Liver (tissue), 9 donors: ENCODE measurements around the gene INIP. TPM values are rescaled to one million over a fixed set of nuclear protein-coding genes. Genes with fewer than 3 reads are reported as not detected.

Source experiments
- DNase-seq: peaks from one replicate; pipeline ENCODE4 v3.0.0-alpha.2; 2017; ENCODE audit warnings: low spot score
- H3K27ac ChIP-seq, 2 donors: one replicate each; pipeline ENCODE4 v1.7.0; 2013; ENCODE audit warnings: inconsistent platforms in 2 of 2, low read length in 2 of 2, control low read depth in 1 of 2, low read depth in 1 of 2, mild to moderate bottlenecking in 1 of 2
- H3K27me3 ChIP-seq, 4 donors: one replicate each; pipeline versions ENCODE4 v1.6.1 to v1.7.0; 2013; ENCODE audit warnings: low read length in 3 of 4, inconsistent platforms in 1 of 4, mild to moderate bottlenecking in 1 of 4, moderate library complexity in 1 of 4; ENCODE audit not compliant: control insufficient read depth in 4 of 4, insufficient read depth in 4 of 4
- H3K36me3 ChIP-seq, 4 donors: one replicate each; pipeline versions ENCODE4 v1.6.1 to v1.7.0; 2013; ENCODE audit warnings: low read length in 3 of 4, mild to moderate bottlenecking in 3 of 4, low read depth in 1 of 4, moderate library complexity in 1 of 4; ENCODE audit not compliant: control insufficient read depth in 4 of 4, insufficient read depth in 3 of 4
- H3K4me1 ChIP-seq, 4 donors: one replicate each; pipeline versions ENCODE4 v1.6.1 to v1.7.0; 2013; ENCODE audit warnings: low read length in 3 of 4, mild to moderate bottlenecking in 3 of 4, moderate library complexity in 1 of 4; ENCODE audit not compliant: control insufficient read depth in 4 of 4, insufficient read depth in 4 of 4
- H3K4me3 ChIP-seq, 3 donors: one replicate each; pipeline versions ENCODE4 v1.6.1 to v1.7.0; 2013; ENCODE audit warnings: low read length in 3 of 3, control low read depth in 1 of 3, low read depth in 1 of 3, mild to moderate bottlenecking in 1 of 3
- H3K9ac ChIP-seq, 2 donors: one replicate each; pipeline ENCODE4 v1.7.0; 2013; ENCODE audit warnings: low read length in 2 of 2, mild to moderate bottlenecking in 2 of 2, moderate library complexity in 2 of 2, control low read depth in 1 of 2, low read depth in 1 of 2
- H3K9me3 ChIP-seq, 4 donors: one replicate each; pipeline versions ENCODE4 v1.6.1 to v1.7.0; 2013; ENCODE audit warnings: low read length in 3 of 4; ENCODE audit not compliant: control insufficient read depth in 4 of 4
- EGR1 ChIP-seq, 2 donors: IDR thresholded peaks; 2 replicates each; pipeline ENCODE4 v1.6.1; 2016 to 2018; ENCODE audit warnings: antibody characterized with exemption in 2 of 2, low read depth in 2 of 2
- FOXA1 ChIP-seq: IDR thresholded peaks from 2 replicates; pipeline ENCODE4 v1.6.1; 2016; ENCODE audit warnings: antibody characterized with exemption
- FOXA2 ChIP-seq: IDR thresholded peaks from 2 replicates; pipeline ENCODE4 v1.6.1; 2016; ENCODE audit warnings: antibody characterized with exemption
- HNF4A ChIP-seq, 2 donors: conservative IDR thresholded peaks; 2 replicates each; pipeline ENCODE4 v1.6.1; 2016; ENCODE audit warnings: antibody characterized with exemption in 2 of 2, mild to moderate bottlenecking in 2 of 2
- HNF4G ChIP-seq: IDR thresholded peaks from 2 replicates; pipeline ENCODE4 v1.6.1; 2016; ENCODE audit warnings: antibody characterized with exemption
- JUND ChIP-seq, 2 donors: IDR thresholded peaks; 2 replicates each; pipeline ENCODE4 v1.6.1; 2016; ENCODE audit warnings: antibody characterized with exemption in 2 of 2
- RAD21 ChIP-seq, 2 donors: IDR thresholded peaks; 2 replicates each; pipeline ENCODE4 v1.6.1; 2016; ENCODE audit warnings: antibody characterized with exemption in 2 of 2, mild to moderate bottlenecking in 2 of 2
- RXRA ChIP-seq, 2 donors: IDR thresholded peaks; 2 replicates each; pipeline ENCODE4 v1.6.1; 2017 to 2018; ENCODE audit warnings: antibody characterized with exemption in 2 of 2, mild to moderate bottlenecking in 1 of 2
- SP1 ChIP-seq: IDR thresholded peaks from 2 replicates; pipeline ENCODE4 v1.6.1; 2018; ENCODE audit warnings: antibody characterized with exemption, mild to moderate bottlenecking
- WGBS: extraction: QIAGEN DNeasy Blood & Tissue Kit; methylation state at CpG from one replicate; pipeline ENCODE4 v1.1.7; 2013; 5-methylcytosine and 5-hydroxymethylcytosine counted together
- polyA plus RNA-seq, 2 donors: library from polyadenylated mRNA; stranded (reverse) in 1 of 2; unstranded in 1 of 2; fragments of 200-250 nt in 1 of 2; fragments of >200 nt in 1 of 2; fragmentation: Nextera tagmentation in 1 of 2; extraction: Ambion mirVana in 1 of 2; gene quantifications; one replicate each; pipeline versions ENCODE4 v1.2.1 to v1.2.3, GENCODE V29; 2013 to 2015
- total RNA-seq, 2 donors: library from RNA; depleted of rRNA; stranded (reverse); fragments of >200 nt; gene quantifications; one replicate each; pipeline ENCODE4 v1.2.3, GENCODE V29; 2014
- TF ChIP-seq, protein P1 (sequence below): IDR thresholded peaks from 2 replicates; pipeline ENCODE4 v1.6.1; 2016; ENCODE audit warnings: antibody characterized with exemption, mild to moderate bottlenecking
- TF ChIP-seq, protein P2 (sequence below): IDR thresholded peaks from 2 replicates; pipeline ENCODE4 v1.6.1; 2016; ENCODE audit warnings: antibody characterized with exemption
- TF ChIP-seq, protein P3 (sequence below): IDR thresholded peaks from 2 replicates; pipeline ENCODE4 v1.6.1; 2016; ENCODE audit warnings: antibody characterized with exemption
- TF ChIP-seq, protein P4 (sequence below): IDR thresholded peaks from 2 replicates; pipeline ENCODE4 v1.6.1; 2016; ENCODE audit warnings: antibody characterized with exemption
- TF ChIP-seq, protein P5 (sequence below): fragments of 150-350 bp; IDR thresholded peaks from 2 replicates; pipeline ENCODE4 v1.5.1; 2017; ENCODE audit warnings: improper control_type of control experiment, low read depth, low read length; ENCODE audit not compliant: missing input control
- donor health status: healthy.
- donor health status: healthy.
- donor health status: healthy.
- donor health status: healthy.
- donor health status: healthy.

Gene INIP
- total and polyA plus RNA-seq, 4 donors, result 6.2 to 13.3 (median 10.2) TPM

- H3K4me3 ChIP-seq, result no peak overlapping the region
- WGBS, result 95% methylated on average over 12 of the region's 12 CpGs
- no peak overlapping the region for H3K9ac ChIP-seq
- DNase-seq, result no peak
- no peaks in the 10 kb centered on the region for H3K27me3 ChIP-seq
- TF ChIP-seq, protein P1, sequence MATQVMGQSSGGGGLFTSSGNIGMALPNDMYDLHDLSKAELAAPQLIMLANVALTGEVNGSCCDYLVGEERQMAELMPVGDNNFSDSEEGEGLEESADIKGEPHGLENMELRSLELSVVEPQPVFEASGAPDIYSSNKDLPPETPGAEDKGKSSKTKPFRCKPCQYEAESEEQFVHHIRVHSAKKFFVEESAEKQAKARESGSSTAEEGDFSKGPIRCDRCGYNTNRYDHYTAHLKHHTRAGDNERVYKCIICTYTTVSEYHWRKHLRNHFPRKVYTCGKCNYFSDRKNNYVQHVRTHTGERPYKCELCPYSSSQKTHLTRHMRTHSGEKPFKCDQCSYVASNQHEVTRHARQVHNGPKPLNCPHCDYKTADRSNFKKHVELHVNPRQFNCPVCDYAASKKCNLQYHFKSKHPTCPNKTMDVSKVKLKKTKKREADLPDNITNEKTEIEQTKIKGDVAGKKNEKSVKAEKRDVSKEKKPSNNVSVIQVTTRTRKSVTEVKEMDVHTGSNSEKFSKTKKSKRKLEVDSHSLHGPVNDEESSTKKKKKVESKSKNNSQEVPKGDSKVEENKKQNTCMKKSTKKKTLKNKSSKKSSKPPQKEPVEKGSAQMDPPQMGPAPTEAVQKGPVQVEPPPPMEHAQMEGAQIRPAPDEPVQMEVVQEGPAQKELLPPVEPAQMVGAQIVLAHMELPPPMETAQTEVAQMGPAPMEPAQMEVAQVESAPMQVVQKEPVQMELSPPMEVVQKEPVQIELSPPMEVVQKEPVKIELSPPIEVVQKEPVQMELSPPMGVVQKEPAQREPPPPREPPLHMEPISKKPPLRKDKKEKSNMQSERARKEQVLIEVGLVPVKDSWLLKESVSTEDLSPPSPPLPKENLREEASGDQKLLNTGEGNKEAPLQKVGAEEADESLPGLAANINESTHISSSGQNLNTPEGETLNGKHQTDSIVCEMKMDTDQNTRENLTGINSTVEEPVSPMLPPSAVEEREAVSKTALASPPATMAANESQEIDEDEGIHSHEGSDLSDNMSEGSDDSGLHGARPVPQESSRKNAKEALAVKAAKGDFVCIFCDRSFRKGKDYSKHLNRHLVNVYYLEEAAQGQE, result no peak
- TF ChIP-seq, protein P2, sequence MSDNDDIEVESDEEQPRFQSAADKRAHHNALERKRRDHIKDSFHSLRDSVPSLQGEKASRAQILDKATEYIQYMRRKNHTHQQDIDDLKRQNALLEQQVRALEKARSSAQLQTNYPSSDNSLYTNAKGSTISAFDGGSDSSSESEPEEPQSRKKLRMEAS, result no peak
- TF ChIP-seq RXRA (IDR thresholded peaks at IDR 0.05), result no peak
- TF ChIP-seq FOXA1, result no peak
- TF ChIP-seq, protein P3, sequence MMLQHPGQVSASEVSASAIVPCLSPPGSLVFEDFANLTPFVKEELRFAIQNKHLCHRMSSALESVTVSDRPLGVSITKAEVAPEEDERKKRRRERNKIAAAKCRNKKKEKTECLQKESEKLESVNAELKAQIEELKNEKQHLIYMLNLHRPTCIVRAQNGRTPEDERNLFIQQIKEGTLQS, result no peak
- no peaks in the 10 kb centered on the region for H3K9me3 ChIP-seq
- H3K27ac ChIP-seq, result no peak overlapping the region
- no peaks in the 10 kb centered on the region for H3K36me3 ChIP-seq
- H3K4me1 ChIP-seq, result peaks cover 0 to 8% (median 3%) of the 10 kb centered on the region in 4 donors
Measured at GRCh38 chr9:112761912-112762655, 44.2 kb upstream of the INIP start.

DNA sequence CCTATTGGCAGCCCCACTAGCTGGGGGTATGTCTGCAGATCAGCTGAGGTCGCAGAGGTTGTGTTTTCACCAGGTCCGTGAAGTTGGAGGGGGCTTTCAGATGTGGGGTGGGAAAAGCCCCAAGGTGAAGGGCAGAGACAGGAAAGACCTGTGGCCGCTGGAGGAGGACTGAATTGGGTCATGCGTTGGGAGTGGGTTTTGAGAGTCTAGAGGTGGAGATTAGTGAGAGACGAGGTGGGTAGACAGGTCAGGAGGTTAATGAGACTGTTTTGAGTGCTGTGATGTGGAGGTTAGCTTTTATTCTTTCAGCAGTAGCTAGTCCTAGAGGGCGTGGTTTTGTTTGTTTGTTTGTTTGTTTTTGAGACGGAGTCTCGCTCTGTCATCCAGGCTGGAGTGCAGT is 42.9 kb upstream of the INIP start:
- peaks cover 0 to 8% (median 4%) of the 10 kb centered on the region in 4 donors for H3K4me1 ChIP-seq
- H3K9ac ChIP-seq, result no peak overlapping the region
- no peaks in the 10 kb centered on the region for H3K36me3 ChIP-seq
- H3K27me3 ChIP-seq, result no peaks in the 10 kb centered on the region
- WGBS, result 87% methylated on average over 8 of the region's 8 CpGs
- no peak for DNase-seq
- no peak overlapping the region for H3K4me3 ChIP-seq
- H3K27ac ChIP-seq, result no peak overlapping the region
- TF ChIP-seq, protein P4, sequence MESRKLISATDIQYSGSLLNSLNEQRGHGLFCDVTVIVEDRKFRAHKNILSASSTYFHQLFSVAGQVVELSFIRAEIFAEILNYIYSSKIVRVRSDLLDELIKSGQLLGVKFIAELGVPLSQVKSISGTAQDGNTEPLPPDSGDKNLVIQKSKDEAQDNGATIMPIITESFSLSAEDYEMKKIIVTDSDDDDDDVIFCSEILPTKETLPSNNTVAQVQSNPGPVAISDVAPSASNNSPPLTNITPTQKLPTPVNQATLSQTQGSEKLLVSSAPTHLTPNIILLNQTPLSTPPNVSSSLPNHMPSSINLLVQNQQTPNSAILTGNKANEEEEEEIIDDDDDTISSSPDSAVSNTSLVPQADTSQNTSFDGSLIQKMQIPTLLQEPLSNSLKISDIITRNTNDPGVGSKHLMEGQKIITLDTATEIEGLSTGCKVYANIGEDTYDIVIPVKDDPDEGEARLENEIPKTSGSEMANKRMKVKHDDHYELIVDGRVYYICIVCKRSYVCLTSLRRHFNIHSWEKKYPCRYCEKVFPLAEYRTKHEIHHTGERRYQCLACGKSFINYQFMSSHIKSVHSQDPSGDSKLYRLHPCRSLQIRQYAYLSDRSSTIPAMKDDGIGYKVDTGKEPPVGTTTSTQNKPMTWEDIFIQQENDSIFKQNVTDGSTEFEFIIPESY, result no peak
- no peak for TF ChIP-seq RAD21 (IDR thresholded peaks at IDR 0.05)
- TF ChIP-seq SP1, result no peak
- TF ChIP-seq FOXA2, result no peak
- TF ChIP-seq JUND (IDR thresholded peaks at IDR 0.05), result no peak
- no peak for TF ChIP-seq HNF4G
- TF ChIP-seq, protein P3, result no peak
- no peak for TF ChIP-seq HNF4A (conservative IDR thresholded peaks at IDR 0.05)
- TF ChIP-seq EGR1 (IDR thresholded peaks at IDR 0.05; ENCODE audit: low read depth in 2 of 2), result no peak
- TF ChIP-seq, protein P2, result no peak
- TF ChIP-seq, protein P5, sequence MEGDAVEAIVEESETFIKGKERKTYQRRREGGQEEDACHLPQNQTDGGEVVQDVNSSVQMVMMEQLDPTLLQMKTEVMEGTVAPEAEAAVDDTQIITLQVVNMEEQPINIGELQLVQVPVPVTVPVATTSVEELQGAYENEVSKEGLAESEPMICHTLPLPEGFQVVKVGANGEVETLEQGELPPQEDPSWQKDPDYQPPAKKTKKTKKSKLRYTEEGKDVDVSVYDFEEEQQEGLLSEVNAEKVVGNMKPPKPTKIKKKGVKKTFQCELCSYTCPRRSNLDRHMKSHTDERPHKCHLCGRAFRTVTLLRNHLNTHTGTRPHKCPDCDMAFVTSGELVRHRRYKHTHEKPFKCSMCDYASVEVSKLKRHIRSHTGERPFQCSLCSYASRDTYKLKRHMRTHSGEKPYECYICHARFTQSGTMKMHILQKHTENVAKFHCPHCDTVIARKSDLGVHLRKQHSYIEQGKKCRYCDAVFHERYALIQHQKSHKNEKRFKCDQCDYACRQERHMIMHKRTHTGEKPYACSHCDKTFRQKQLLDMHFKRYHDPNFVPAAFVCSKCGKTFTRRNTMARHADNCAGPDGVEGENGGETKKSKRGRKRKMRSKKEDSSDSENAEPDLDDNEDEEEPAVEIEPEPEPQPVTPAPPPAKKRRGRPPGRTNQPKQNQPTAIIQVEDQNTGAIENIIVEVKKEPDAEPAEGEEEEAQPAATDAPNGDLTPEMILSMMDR, result no peak
- no peaks in the 10 kb centered on the region for H3K9me3 ChIP-seq
